Measurements from ENCODE around the gene TNFAIP3. TPM values are rescaled to one million over a fixed set of nuclear protein-coding genes. Genes with fewer than 3 reads are reported as not detected.

TNFAIP3 gene
- polyA plus RNA-seq, 1 experiment = 6.3 TPM

DNA sequence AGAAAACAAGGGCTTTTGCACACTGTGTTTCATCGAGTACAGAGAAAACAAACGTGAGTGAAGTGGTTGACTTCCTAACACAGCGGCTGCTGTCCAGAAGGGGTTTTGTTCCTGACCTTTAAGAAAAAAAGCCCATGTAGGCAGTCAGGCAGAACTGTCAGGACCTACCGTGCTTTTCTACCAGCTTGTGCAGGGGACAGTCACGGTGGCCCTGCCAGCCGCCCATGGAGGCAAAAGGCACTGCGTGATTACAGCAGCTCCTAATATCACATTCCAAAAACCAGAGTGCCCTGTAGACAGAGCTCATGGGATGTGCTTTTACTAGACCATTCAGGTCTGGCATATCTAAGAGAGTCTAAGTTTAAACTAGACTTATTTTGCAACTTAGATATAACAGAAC is 12.2 kb downstream of the TNFAIP3 start:
- DNase-seq (ENCODE audit: low read depth) = no peak
- TF ChIP-seq, protein P1, sequence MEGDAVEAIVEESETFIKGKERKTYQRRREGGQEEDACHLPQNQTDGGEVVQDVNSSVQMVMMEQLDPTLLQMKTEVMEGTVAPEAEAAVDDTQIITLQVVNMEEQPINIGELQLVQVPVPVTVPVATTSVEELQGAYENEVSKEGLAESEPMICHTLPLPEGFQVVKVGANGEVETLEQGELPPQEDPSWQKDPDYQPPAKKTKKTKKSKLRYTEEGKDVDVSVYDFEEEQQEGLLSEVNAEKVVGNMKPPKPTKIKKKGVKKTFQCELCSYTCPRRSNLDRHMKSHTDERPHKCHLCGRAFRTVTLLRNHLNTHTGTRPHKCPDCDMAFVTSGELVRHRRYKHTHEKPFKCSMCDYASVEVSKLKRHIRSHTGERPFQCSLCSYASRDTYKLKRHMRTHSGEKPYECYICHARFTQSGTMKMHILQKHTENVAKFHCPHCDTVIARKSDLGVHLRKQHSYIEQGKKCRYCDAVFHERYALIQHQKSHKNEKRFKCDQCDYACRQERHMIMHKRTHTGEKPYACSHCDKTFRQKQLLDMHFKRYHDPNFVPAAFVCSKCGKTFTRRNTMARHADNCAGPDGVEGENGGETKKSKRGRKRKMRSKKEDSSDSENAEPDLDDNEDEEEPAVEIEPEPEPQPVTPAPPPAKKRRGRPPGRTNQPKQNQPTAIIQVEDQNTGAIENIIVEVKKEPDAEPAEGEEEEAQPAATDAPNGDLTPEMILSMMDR (IDR thresholded peaks at IDR 0.05; ENCODE audit: insufficient read depth, low read depth, low read length) = no peak
- CTCF ChIA-PET = interaction anchor here (0.6 to 3.2 kb wide), 2 partner anchors 12 to 21 kb away, joined by 3 to 12 read pairs; partner anchors contain the start of gene TNFAIP3
- no peaks in the 10 kb centered on the region for H3K27me3 ChIP-seq (ENCODE audit: control insufficient read depth, insufficient read depth, low read length)
- peaks cover 32% of the 10 kb centered on the region for H3K36me3 ChIP-seq (ENCODE audit: control insufficient read depth, insufficient read depth, low read length)
- POLR2A ChIA-PET = no interaction called here
- H3K4me3 ChIP-seq (ENCODE audit: low read depth, low read length) = no peak overlapping the region

DNA sequence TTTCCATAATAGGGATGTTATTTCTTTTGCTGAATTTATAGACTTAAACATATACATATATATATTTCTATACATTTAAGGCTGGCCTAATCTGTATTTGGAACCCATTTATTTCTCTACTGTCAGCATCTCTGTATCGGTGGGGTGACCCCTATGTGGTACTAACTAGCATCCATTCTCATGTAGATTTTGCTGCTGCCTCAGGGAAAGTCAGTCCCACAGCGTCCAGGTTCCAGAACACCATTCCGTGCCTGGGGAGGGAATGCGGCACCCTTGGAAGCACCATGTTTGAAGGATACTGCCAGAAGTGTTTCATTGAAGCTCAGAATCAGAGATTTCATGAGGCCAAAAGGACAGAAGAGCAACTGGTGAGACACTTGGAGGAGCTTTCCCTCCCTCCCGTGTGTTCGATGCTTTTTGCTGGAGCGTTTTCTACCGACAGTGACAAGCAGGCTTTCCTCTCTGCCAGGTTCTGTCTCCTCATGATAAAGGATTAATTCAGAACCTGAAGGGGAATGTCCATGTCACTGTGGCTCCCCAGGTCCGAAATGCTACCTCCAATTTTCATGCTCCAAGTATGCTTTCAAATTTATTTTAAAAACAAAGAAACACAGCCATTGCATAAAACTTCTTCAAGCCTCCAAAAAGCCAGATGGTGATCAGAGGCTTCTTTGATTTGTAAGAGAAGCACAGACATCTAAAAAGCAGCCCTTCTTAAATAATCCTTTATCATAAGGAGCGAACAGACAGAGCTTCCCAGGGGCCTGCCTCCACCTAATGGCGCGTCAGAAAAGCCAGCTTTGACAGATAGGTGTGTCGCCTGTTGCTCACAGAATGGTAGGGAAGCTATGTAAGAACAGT is 13.1 kb downstream of the TNFAIP3 start:
- H3K4me3 ChIP-seq (ENCODE audit: low read depth, low read length) = no peak overlapping the region
- POLR2A ChIA-PET = no interaction called here
- H3K36me3 ChIP-seq (ENCODE audit: control insufficient read depth, insufficient read depth, low read length) = peaks cover 31% of the 10 kb centered on the region
- CTCF ChIA-PET = interaction anchor here (0.6 to 3.2 kb wide), 3 partner anchors 13 to 64 kb away, joined by 3 to 12 read pairs (median 5); partner anchors contain the start of gene TNFAIP3
- TF ChIP-seq, protein P1 (IDR thresholded peaks at IDR 0.05; ENCODE audit: insufficient read depth, low read depth, low read length) = no peak
- DNase-seq (ENCODE audit: low read depth) = no peak
- no peaks in the 10 kb centered on the region for H3K27me3 ChIP-seq (ENCODE audit: control insufficient read depth, insufficient read depth, low read length)

DNA sequence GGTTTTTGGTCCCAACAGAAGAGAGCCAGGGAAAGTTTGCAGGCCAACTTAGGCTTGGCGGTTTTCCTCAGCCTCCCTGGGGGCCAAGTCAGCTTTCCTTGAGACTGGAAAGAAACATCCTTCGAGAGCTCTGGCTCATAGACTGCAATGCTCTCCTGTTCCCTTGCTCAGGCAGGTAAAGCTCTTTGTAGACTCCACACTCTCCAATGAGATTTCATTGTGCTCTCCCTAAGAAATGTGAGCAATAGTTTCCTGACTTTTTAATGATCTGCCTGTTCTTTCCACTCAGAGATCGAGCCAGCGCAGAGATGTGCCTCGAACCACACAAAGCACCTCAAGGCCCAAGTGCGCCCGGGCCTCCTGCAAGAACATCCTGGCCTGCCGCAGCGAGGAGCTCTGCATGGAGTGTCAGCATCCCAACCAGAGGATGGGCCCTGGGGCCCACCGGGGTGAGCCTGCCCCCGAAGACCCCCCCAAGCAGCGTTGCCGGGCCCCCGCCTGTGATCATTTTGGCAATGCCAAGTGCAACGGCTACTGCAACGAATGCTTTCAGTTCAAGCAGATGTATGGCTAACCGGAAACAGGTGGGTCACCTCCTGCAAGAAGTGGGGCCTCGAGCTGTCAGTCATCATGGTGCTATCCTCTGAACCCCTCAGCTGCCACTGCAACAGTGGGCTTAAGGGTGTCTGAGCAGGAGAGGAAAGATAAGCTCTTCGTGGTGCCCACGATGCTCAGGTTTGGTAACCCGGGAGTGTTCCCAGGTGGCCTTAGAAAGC is 13.9 kb downstream of the TNFAIP3 start:
- TF ChIP-seq, protein P1 (IDR thresholded peaks at IDR 0.05; ENCODE audit: insufficient read depth, low read depth, low read length) = no peak
- Histone ChIP-seq H3K27me3 (ENCODE audit: control insufficient read depth, insufficient read depth, low read length) (no peaks in the 10 kb centered on the region), H3K4me3 (ENCODE audit: low read depth, low read length) (no peak overlapping the region), H3K36me3 (ENCODE audit: control insufficient read depth, insufficient read depth, low read length) (peaks cover 29% of the 10 kb centered on the region)
- ChIA-PET CTCF (interaction anchor here (0.8 to 3.2 kb wide), 4 partner anchors 9 to 63 kb away, joined by 3 to 12 read pairs (median 4); partner anchors contain the start of gene TNFAIP3), POLR2A (no interaction called here)
- DNase-seq (ENCODE audit: low read depth) = no peak

DNA sequence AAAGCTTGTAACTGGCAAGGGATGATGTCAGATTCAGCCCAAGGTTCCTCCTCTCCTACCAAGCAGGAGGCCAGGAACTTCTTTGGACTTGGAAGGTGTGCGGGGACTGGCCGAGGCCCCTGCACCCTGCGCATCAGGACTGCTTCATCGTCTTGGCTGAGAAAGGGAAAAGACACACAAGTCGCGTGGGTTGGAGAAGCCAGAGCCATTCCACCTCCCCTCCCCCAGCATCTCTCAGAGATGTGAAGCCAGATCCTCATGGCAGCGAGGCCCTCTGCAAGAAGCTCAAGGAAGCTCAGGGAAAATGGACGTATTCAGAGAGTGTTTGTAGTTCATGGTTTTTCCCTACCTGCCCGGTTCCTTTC is 14.4 kb downstream of the TNFAIP3 start:
- H3K27me3 ChIP-seq (ENCODE audit: control insufficient read depth, insufficient read depth, low read length) = no peaks in the 10 kb centered on the region
- ChIA-PET POLR2A (no interaction called here), CTCF (interaction anchor here (0.8 to 3.2 kb wide), 5 partner anchors 10 to 63 kb away, joined by 3 to 12 read pairs (median 3); partner anchors contain the start of gene TNFAIP3)
- no peak for DNase-seq (ENCODE audit: low read depth)
- peaks cover 26% of the 10 kb centered on the region for H3K36me3 ChIP-seq (ENCODE audit: control insufficient read depth, insufficient read depth, low read length)
- TF ChIP-seq, protein P1 (IDR thresholded peaks at IDR 0.05; ENCODE audit: insufficient read depth, low read depth, low read length) = no peak
- no peak overlapping the region for H3K4me3 ChIP-seq (ENCODE audit: low read depth, low read length)
